ENCODE measurements around the gene MGAT3. TPM values are rescaled to one million over a fixed set of nuclear protein-coding genes. Genes with fewer than 3 reads are reported as not detected.
A peak's percentile ranks its signal among the peaks of the same experiment; 100 is the strongest.

The MGAT3 gene
- total and polyA plus RNA-seq, 9 of the 15 experiments (the other 6 are each of a cell fraction or from before 2014, with no cell fraction given) = 0.10 to 11.5 (median 4.6) TPM

GRCh38 chr22:39475902-39476301 lies 19.1 kb downstream of the MGAT3 start:
- peaks cover 40 to 78% of the 10 kb centered on the region in 2 experiments for H3K4me1 ChIP-seq (replicated peaks in 1 of 2; ENCODE audit: control insufficient read depth in 2 of 2, insufficient read depth in 2 of 2, low read length in 2 of 2)
- no peak for FAIRE-seq
- H3K79me2 ChIP-seq (ENCODE audit: control insufficient read depth, insufficient read depth, low read length) = peaks cover 38% of the 10 kb centered on the region
- H4K20me1 ChIP-seq (replicated peaks; ENCODE audit: control insufficient read depth, insufficient read depth, low read length) = no peaks in the 10 kb centered on the region
- in situ Hi-C loops (cut with MboI) (no loop called here), intact Hi-C loops (cut with micrococcal nuclease) (no loop called here)
- H2AFZ ChIP-seq (ENCODE audit: low read depth, low read length) = no peak overlapping the region
- H3K27ac ChIP-seq (ENCODE audit: extremely low read depth, low read depth, low read length) = no peak overlapping the region
- ChIA-PET CTCF (ENCODE audit: low intra/inter-chr PET ratio) (no interaction called here), POLR2A (interaction anchor here (0.5 to 1.3 kb wide), 5 partner anchors 12 to 67 kb away, joined by 3 to 5 read pairs (median 3); no protein-coding TSS in a partner anchor)
- H3K36me3 ChIP-seq (ENCODE audit: control insufficient read depth, insufficient read depth, low read length) = peaks cover 9% of the 10 kb centered on the region; the same call in 2 of the 3 replicates
- 66% methylated on average over 3 of the region's 3 CpGs for WGBS (ENCODE audit: insufficient coverage, low coverage, missing lambda C conversion rate)
- no TSS peak for BruUV-seq (replicated peaks)
- H3K4me3 ChIP-seq = no peak overlapping the region
- peak overlapping the region in 1 of 2 experiments; percentile 28; a peak in 1 of 4 replicates for H3K9ac ChIP-seq (ENCODE audit: insufficient read depth in 1 of 2, low read depth in 2 of 2, low read length in 2 of 2)
- ATAC-seq = no peak
- DNase-seq (ENCODE audit: extremely low read depth in 1 of 4, low spot score in 3 of 4) = no peak
- H3K9me1 ChIP-seq (ENCODE audit: control insufficient read depth, insufficient read depth, low read length) = no peaks in the 10 kb centered on the region
- H3K4me2 ChIP-seq (ENCODE audit: insufficient read depth, low read length) = no peak overlapping the region
- H3K27me3 ChIP-seq (ENCODE audit: control insufficient read depth in 2 of 2, insufficient read depth in 2 of 2, low read length in 2 of 2) = no peaks in the 10 kb centered on the region
- H3K9me3 ChIP-seq (replicated peaks; ENCODE audit: control insufficient read depth, insufficient read depth, low read depth, low read length) = no peaks in the 10 kb centered on the region
- TF ChIP-seq RHOXF2B (CRISPR knock-in tag; conservative IDR thresholded peaks at IDR 0.05) (no peak), ZNF121 (CRISPR knock-in tag; conservative IDR thresholded peaks at IDR 0.05) (no peak), CBX3 (IDR thresholded peaks at IDR 0.05; ENCODE audit: borderline replicate concordance in 1 of 2, low read length in 2 of 2) (no peak), CBX5 (IDR thresholded peaks at IDR 0.05; ENCODE audit: borderline replicate concordance, low read depth) (no peak), TRIM25 (IDR thresholded peaks at IDR 0.05; ENCODE audit: borderline replicate concordance) (no peak), PRMT5 (CRISPR knock-in tag; IDR thresholded peaks at IDR 0.05) (no peak), HNRNPLL (IDR thresholded peaks at IDR 0.05; ENCODE audit: low read depth, low read length, poor library complexity, severe bottlenecking) (no peak), NCOR1 (IDR thresholded peaks at IDR 0.05) (no peak), ZBTB9 (CRISPR knock-in tag; IDR thresholded peaks at IDR 0.05) (no peak), RFX7 (CRISPR knock-in tag; IDR thresholded peaks at IDR 0.05) (no peak), ZBTB43 (CRISPR knock-in tag; IDR thresholded peaks at IDR 0.05) (no peak), ZNF512 (tag; IDR thresholded peaks at IDR 0.05) (no peak), MBD2 (IDR thresholded peaks at IDR 0.05; ENCODE audit: borderline replicate concordance, low read depth) (no peak), ZFP30 (CRISPR knock-in tag; IDR thresholded peaks at IDR 0.05; ENCODE audit: borderline replicate concordance) (no peak), RBM39 (optimal IDR thresholded peaks at IDR 0.05; ENCODE audit: low read depth, low read length) (no peak), MEIS2 (IDR thresholded peaks at IDR 0.05; ENCODE audit: partially characterized antibody) (no peak), NCOA6 (IDR thresholded peaks at IDR 0.05) (no peak), HMBOX1 (IDR thresholded peaks at IDR 0.05) (no peak)
